Fibroblast of lung (primary cell): ENCODE results near the gene HAPSTR1.

Experiments used
- CTCF ChIP-seq, 2 donors: IDR thresholded peaks in 1 of 2; conservative IDR thresholded peaks in 1 of 2; 1 replicate in 1 of 2; 2 replicates in 1 of 2; pipeline ENCODE4 v1.5.1; 2011 to 2012; ENCODE audit warnings: low read length in 2 of 2, control low read depth in 1 of 2, inconsistent platforms in 1 of 2, low read depth in 1 of 2, mild to moderate bottlenecking in 1 of 2
- EZH2 ChIP-seq: IDR thresholded peaks from 2 replicates; pipeline ENCODE4 v1.5.1; 2012; ENCODE audit warnings: low read length, control low read depth, mild to moderate bottlenecking; ENCODE audit errors: missing control alignments

GRCh38 chr16:9060225-9060624, 31.2 kb upstream of the HAPSTR1 start:
- TF ChIP-seq CTCF (conservative IDR thresholded peaks at IDR 0.05 in 1 of 2, IDR thresholded peaks at IDR 0.05 in 1 of 2; ENCODE audit: low read depth in 1 of 2, low read length in 2 of 2), result no peak
- TF ChIP-seq EZH2, result no peak
